Body of pancreas (tissue), 4 donors: ENCODE data around the gene RBM33.

Experiments
- POLR2A ChIP-seq, 3 donors: fragments of 450-650 bp; IDR thresholded peaks; one replicate each; pipeline ENCODE4 v1.6.1; 2016; ENCODE audit warnings: antibody characterized with exemption in 3 of 3, mild to moderate bottlenecking in 2 of 3
- TF ChIP-seq, protein P1 (sequence below), 7 experiments: fragments of 450-650 bp in 4 of 7; fragments of 200-600 bp in 3 of 7; sonication (generic) in 3 of 7; IDR thresholded peaks; one replicate each; pipeline ENCODE4 v1.5.1; 2016 to 2019; ENCODE audit warnings: antibody characterized with exemption in 7 of 7

DNA sequence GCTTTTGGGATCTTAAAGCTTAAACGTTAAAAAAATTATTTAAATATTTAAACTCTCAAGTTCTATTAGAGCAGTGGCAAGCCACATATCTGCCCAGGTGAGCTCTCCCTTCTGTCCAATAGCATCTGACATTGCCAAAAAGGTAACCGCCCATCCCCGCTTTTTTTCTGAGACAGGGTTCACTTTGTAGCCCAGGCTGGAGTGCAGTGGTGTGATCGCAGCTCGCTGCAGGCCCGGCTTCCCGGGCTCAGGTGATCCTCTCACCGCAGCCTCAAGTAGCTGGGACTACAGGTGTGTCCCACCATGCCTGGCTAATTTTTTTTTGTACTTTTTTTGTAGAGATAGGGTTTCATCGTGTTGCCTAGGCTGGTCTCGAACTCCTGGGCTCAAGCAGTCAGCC is 83.2 kb downstream of the RBM33 start:
- TF ChIP-seq, protein P1, sequence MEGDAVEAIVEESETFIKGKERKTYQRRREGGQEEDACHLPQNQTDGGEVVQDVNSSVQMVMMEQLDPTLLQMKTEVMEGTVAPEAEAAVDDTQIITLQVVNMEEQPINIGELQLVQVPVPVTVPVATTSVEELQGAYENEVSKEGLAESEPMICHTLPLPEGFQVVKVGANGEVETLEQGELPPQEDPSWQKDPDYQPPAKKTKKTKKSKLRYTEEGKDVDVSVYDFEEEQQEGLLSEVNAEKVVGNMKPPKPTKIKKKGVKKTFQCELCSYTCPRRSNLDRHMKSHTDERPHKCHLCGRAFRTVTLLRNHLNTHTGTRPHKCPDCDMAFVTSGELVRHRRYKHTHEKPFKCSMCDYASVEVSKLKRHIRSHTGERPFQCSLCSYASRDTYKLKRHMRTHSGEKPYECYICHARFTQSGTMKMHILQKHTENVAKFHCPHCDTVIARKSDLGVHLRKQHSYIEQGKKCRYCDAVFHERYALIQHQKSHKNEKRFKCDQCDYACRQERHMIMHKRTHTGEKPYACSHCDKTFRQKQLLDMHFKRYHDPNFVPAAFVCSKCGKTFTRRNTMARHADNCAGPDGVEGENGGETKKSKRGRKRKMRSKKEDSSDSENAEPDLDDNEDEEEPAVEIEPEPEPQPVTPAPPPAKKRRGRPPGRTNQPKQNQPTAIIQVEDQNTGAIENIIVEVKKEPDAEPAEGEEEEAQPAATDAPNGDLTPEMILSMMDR (IDR thresholded peaks at IDR 0.05) = no peak
- no peak for TF ChIP-seq POLR2A (IDR thresholded peaks at IDR 0.05)
